ENCODE data around the gene ATP10B. TPM values are rescaled to one million over a fixed set of nuclear protein-coding genes. Genes with fewer than 3 reads are reported as not detected.

The ATP10B gene
- polyA plus RNA-seq, 1 of the 3 experiments (the other 2 are of a cell fraction) = not detected

GRCh38 chr5:160621526-160621925 is 230.5 kb downstream of the ATP10B start:
- TF ChIP-seq JUND (IDR thresholded peaks at IDR 0.05) (no peak), EP300 (IDR thresholded peaks at IDR 0.05; ENCODE audit: borderline replicate concordance in 1 of 2, low read depth in 1 of 2, low read length in 1 of 2) (no peak), GABPA (IDR thresholded peaks at IDR 0.05; ENCODE audit: low read depth) (no peak), POLR2AphosphoS5 (IDR thresholded peaks at IDR 0.05; ENCODE audit: low read depth, low read length) (no peak), FOXM1 (IDR thresholded peaks at IDR 0.05; ENCODE audit: low read depth) (no peak), SIN3A (IDR thresholded peaks at IDR 0.05; ENCODE audit: borderline replicate concordance, low read depth, low read length) (no peak), FOXJ3 (CRISPR knock-in tag; IDR thresholded peaks at IDR 0.05) (no peak), EZH2phosphoT487 (IDR thresholded peaks at IDR 0.05; ENCODE audit: borderline replicate concordance, low read depth) (no peak), ELF1 (IDR thresholded peaks at IDR 0.05) (no peak), NRF1 (IDR thresholded peaks at IDR 0.05; ENCODE audit: low read depth, low read length) (no peak)
- TF ChIP-seq, protein P1, sequence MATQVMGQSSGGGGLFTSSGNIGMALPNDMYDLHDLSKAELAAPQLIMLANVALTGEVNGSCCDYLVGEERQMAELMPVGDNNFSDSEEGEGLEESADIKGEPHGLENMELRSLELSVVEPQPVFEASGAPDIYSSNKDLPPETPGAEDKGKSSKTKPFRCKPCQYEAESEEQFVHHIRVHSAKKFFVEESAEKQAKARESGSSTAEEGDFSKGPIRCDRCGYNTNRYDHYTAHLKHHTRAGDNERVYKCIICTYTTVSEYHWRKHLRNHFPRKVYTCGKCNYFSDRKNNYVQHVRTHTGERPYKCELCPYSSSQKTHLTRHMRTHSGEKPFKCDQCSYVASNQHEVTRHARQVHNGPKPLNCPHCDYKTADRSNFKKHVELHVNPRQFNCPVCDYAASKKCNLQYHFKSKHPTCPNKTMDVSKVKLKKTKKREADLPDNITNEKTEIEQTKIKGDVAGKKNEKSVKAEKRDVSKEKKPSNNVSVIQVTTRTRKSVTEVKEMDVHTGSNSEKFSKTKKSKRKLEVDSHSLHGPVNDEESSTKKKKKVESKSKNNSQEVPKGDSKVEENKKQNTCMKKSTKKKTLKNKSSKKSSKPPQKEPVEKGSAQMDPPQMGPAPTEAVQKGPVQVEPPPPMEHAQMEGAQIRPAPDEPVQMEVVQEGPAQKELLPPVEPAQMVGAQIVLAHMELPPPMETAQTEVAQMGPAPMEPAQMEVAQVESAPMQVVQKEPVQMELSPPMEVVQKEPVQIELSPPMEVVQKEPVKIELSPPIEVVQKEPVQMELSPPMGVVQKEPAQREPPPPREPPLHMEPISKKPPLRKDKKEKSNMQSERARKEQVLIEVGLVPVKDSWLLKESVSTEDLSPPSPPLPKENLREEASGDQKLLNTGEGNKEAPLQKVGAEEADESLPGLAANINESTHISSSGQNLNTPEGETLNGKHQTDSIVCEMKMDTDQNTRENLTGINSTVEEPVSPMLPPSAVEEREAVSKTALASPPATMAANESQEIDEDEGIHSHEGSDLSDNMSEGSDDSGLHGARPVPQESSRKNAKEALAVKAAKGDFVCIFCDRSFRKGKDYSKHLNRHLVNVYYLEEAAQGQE (IDR thresholded peaks at IDR 0.05; ENCODE audit: low read depth, low read length) = no peak
- TF ChIP-seq, protein P2, sequence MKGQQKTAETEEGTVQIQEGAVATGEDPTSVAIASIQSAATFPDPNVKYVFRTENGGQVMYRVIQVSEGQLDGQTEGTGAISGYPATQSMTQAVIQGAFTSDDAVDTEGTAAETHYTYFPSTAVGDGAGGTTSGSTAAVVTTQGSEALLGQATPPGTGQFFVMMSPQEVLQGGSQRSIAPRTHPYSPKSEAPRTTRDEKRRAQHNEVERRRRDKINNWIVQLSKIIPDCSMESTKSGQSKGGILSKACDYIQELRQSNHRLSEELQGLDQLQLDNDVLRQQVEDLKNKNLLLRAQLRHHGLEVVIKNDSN (IDR thresholded peaks at IDR 0.05; ENCODE audit: borderline replicate concordance, low read depth) = no peak
- H3K27me3 ChIP-seq (ENCODE audit: insufficient read depth) = no peaks in the 10 kb centered on the region; the same call in 1 of the 2 replicates
- H3K36me3 ChIP-seq (replicated peaks in 1 of 2; ENCODE audit: control insufficient read depth in 1 of 2, insufficient read depth in 2 of 2, low read length in 1 of 2) = no peaks in the 10 kb centered on the region
- H2AFZ ChIP-seq (ENCODE audit: low read depth) = no peak overlapping the region
- H3K4me1 ChIP-seq (ENCODE audit: control insufficient read depth in 1 of 2, insufficient read depth in 2 of 2, low read depth in 1 of 2, low read length in 1 of 2) = no peaks in the 10 kb centered on the region
- no peaks in the 10 kb centered on the region for H4K20me1 ChIP-seq (ENCODE audit: insufficient read depth)
- no peaks in the 10 kb centered on the region for H3K79me2 ChIP-seq (ENCODE audit: insufficient read depth)
- H3K27ac ChIP-seq (ENCODE audit: low read depth in 2 of 2, low read length in 1 of 2) = no peak overlapping the region
- H3K4me3 ChIP-seq (ENCODE audit: low read depth in 2 of 2, low read length in 1 of 2) = no peak overlapping the region
- WGBS (ENCODE audit: low lambda C conversion rate) = 19% methylated on average over 1 of the region's 1 CpG
- DNase-seq = no peak
- CTCF ChIA-PET = no interaction called here
- H3K9ac ChIP-seq = no peak overlapping the region
- POLR2A ChIA-PET = no interaction called here
- H3K9me3 ChIP-seq = no peaks in the 10 kb centered on the region
- H3K4me2 ChIP-seq = no peak overlapping the region
- H3F3A ChIP-seq (replicated peaks; ENCODE audit: insufficient read depth) = no peaks in the 10 kb centered on the region
- no peaks in the 10 kb centered on the region for H3K9me2 ChIP-seq

DNA sequence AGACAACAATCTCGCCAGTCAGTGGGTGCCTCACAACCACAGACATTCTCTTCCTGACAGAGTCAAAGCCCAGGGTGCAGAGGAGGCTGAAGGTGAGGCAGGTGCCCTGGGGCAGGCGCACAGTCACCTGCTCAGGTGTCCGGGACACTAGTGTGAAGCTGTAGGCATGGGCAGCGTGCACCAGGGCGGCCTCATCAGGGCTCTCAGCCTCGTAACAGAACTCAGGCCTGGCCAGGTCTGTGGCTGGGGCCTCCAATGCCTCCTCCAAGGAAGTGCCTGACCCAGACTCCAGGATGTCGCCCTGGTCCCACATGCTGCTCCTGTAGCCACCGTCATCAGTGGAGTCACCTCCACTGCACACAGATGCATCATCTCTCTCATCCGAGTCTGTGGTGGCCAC is 231.6 kb downstream of the ATP10B start:
- Histone ChIP-seq H4K20me1 (ENCODE audit: insufficient read depth) (no peaks in the 10 kb centered on the region), H3K4me2 (no peak overlapping the region), H3K27ac (ENCODE audit: low read depth in 2 of 2, low read length in 1 of 2) (no peak overlapping the region), H3K9me3 (no peaks in the 10 kb centered on the region), H3K4me3 (ENCODE audit: low read depth in 2 of 2, low read length in 1 of 2) (no peak overlapping the region), H3K27me3 (ENCODE audit: insufficient read depth) (no peaks in the 10 kb centered on the region), H3K4me1 (ENCODE audit: control insufficient read depth in 1 of 2, insufficient read depth in 2 of 2, low read depth in 1 of 2, low read length in 1 of 2) (no peaks in the 10 kb centered on the region), H3K9me2 (no peaks in the 10 kb centered on the region), H2AFZ (ENCODE audit: low read depth) (no peak overlapping the region), H3F3A (replicated peaks; ENCODE audit: insufficient read depth) (no peaks in the 10 kb centered on the region), H3K36me3 (replicated peaks in 1 of 2; ENCODE audit: control insufficient read depth in 1 of 2, insufficient read depth in 2 of 2, low read length in 1 of 2) (no peaks in the 10 kb centered on the region), H3K9ac (no peak overlapping the region), H3K79me2 (ENCODE audit: insufficient read depth) (no peaks in the 10 kb centered on the region)
- no peak for DNase-seq
- CTCF ChIA-PET = no interaction called here
- TF ChIP-seq GATA2 (CRISPR knock-in tag; IDR thresholded peaks at IDR 0.05) = no peak
- no peak for TF ChIP-seq GABPA (IDR thresholded peaks at IDR 0.05; ENCODE audit: low read depth)
- TF ChIP-seq RXRA (IDR thresholded peaks at IDR 0.05; ENCODE audit: borderline replicate concordance, low read depth) = no peak
- no peak for TF ChIP-seq JUND (IDR thresholded peaks at IDR 0.05)
- no peak for TF ChIP-seq FOSL2 (IDR thresholded peaks at IDR 0.05; ENCODE audit: borderline replicate concordance, low read depth)
- no peak for TF ChIP-seq ELF1 (IDR thresholded peaks at IDR 0.05)
- TF ChIP-seq TEAD4 (IDR thresholded peaks at IDR 0.05; ENCODE audit: borderline replicate concordance, insufficient read depth) = no peak
- no peak for TF ChIP-seq TCF12 (IDR thresholded peaks at IDR 0.05)
- no peak for TF ChIP-seq YY1 (IDR thresholded peaks at IDR 0.05; ENCODE audit: low read depth)
- TF ChIP-seq, protein P3, sequence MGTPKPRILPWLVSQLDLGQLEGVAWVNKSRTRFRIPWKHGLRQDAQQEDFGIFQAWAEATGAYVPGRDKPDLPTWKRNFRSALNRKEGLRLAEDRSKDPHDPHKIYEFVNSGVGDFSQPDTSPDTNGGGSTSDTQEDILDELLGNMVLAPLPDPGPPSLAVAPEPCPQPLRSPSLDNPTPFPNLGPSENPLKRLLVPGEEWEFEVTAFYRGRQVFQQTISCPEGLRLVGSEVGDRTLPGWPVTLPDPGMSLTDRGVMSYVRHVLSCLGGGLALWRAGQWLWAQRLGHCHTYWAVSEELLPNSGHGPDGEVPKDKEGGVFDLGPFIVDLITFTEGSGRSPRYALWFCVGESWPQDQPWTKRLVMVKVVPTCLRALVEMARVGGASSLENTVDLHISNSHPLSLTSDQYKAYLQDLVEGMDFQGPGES (IDR thresholded peaks at IDR 0.05; ENCODE audit: low read depth, low read length) = no peak
- TF ChIP-seq NFIC (IDR thresholded peaks at IDR 0.05; ENCODE audit: borderline replicate concordance) = no peak
- TF ChIP-seq CHD2 (IDR thresholded peaks at IDR 0.05; ENCODE audit: low read length, partially characterized antibody) = no peak
- no peak for TF ChIP-seq MXI1 (IDR thresholded peaks at IDR 0.05; ENCODE audit: low read depth, low read length)
- POLR2A ChIA-PET = no interaction called here
- WGBS (ENCODE audit: low lambda C conversion rate) = 14% methylated on average over 5 of the region's 9 CpGs

Measured in SK-N-SH (cell line).